ENCODE measurements around the gene PRPF38B. TPM values are rescaled to one million over a fixed set of nuclear protein-coding genes. Genes with fewer than 3 reads are reported as not detected.

The PRPF38B gene
- total and polyA plus RNA-seq, 10 of the 15 experiments (the other 5 are each of a cell fraction or from before 2014, with no cell fraction given): 32.9 to 79.2 (median 47.8) TPM

DNA sequence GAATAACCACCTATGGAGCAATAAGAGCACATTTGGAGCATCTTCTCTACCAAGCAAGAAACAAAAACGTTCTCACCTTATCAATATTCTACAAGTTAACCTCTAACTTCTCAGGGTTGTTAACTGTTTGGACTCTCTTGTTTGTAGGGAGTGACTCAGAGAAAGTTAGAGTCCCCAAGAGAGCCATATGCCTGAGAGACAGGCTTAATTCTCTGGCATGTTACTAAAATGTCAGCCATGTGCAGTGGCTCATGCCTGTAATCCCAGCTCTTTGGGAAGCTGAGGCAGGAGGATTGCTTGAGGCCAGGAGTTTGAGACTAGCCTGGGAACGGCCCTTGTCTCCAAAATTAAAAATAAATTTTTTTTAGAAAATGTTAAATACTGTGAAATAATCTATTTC is 27.0 kb upstream of the PRPF38B start:
- Histone ChIP-seq H3K79me2 (ENCODE audit: control insufficient read depth, insufficient read depth, low read length) (no peaks in the 10 kb centered on the region; the same call in 1 of the 2 replicates), H4K20me1 (ENCODE audit: control insufficient read depth, insufficient read depth) (no peaks in the 10 kb centered on the region), H3K4me2 (ENCODE audit: control insufficient read depth, insufficient read depth) (no peak overlapping the region), H3K4me1 (ENCODE audit: control insufficient read depth, insufficient read depth, low read length) (peaks cover 10% of the 10 kb centered on the region; the same call in 1 of the 2 replicates), H3K9ac (ENCODE audit: control insufficient read depth, insufficient read depth, low read length) (no peak overlapping the region), H3K27ac (ENCODE audit: control insufficient read depth, insufficient read depth) (no peak overlapping the region), H3K4me3 (no peak overlapping the region), H3K27me3 (replicated peaks in 1 of 2; ENCODE audit: control insufficient read depth in 2 of 2, insufficient read depth in 2 of 2, low read length in 1 of 2) (no peaks in the 10 kb centered on the region), H3K36me3 (ENCODE audit: control insufficient read depth in 2 of 2, insufficient read depth in 2 of 2, low read length in 1 of 2) (no peaks in the 10 kb centered on the region), H2AFZ (ENCODE audit: control insufficient read depth, low read depth, low read length) (no peak overlapping the region), H3K9me3 (replicated peaks; ENCODE audit: control insufficient read depth, insufficient read depth, low read length) (no peaks in the 10 kb centered on the region)
- ChIA-PET RAD21 (ENCODE audit: unreplicated experiment) (no interaction called here), CTCF (no interaction called here), SMC1A (ENCODE audit: uncharacterized antibody, unreplicated experiment) (interaction anchor here (0.7 to 1.3 kb wide), 2 partner anchors 18 to 135 kb away, joined by 3 read pairs; no protein-coding TSS in a partner anchor), POLR2A (no interaction called here)
- DNase-seq (ENCODE audit: low read depth, low spot score): no peak
- WGBS (ENCODE audit: insufficient coverage, insufficient replicate concordance, low lambda C conversion rate, missing lambda C conversion rate): 25% methylated on average over 2 of the region's 2 CpGs
- FAIRE-seq: no peak
- intact Hi-C loops (cut with micrococcal nuclease; ENCODE audit: unreplicated experiment) (no loop called here), in situ Hi-C loops (cut with MboI) (no loop called here)
- no peak for ATAC-seq
- TF ChIP-seq, protein P1, sequence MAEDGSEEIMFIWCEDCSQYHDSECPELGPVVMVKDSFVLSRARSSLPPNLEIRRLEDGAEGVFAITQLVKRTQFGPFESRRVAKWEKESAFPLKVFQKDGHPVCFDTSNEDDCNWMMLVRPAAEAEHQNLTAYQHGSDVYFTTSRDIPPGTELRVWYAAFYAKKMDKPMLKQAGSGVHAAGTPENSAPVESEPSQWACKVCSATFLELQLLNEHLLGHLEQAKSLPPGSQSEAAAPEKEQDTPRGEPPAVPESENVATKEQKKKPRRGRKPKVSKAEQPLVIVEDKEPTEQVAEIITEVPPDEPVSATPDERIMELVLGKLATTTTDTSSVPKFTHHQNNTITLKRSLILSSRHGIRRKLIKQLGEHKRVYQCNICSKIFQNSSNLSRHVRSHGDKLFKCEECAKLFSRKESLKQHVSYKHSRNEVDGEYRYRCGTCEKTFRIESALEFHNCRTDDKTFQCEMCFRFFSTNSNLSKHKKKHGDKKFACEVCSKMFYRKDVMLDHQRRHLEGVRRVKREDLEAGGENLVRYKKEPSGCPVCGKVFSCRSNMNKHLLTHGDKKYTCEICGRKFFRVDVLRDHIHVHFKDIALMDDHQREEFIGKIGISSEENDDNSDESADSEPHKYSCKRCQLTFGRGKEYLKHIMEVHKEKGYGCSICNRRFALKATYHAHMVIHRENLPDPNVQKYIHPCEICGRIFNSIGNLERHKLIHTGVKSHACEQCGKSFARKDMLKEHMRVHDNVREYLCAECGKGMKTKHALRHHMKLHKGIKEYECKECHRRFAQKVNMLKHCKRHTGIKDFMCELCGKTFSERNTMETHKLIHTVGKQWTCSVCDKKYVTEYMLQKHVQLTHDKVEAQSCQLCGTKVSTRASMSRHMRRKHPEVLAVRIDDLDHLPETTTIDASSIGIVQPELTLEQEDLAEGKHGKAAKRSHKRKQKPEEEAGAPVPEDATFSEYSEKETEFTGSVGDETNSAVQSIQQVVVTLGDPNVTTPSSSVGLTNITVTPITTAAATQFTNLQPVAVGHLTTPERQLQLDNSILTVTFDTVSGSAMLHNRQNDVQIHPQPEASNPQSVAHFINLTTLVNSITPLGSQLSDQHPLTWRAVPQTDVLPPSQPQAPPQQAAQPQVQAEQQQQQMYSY (CRISPR knock-in tag; IDR thresholded peaks at IDR 0.05): no peak
- no peak for TF ChIP-seq NFIC (IDR thresholded peaks at IDR 0.05; ENCODE audit: low read depth, low read length)
- TF ChIP-seq, protein P2, sequence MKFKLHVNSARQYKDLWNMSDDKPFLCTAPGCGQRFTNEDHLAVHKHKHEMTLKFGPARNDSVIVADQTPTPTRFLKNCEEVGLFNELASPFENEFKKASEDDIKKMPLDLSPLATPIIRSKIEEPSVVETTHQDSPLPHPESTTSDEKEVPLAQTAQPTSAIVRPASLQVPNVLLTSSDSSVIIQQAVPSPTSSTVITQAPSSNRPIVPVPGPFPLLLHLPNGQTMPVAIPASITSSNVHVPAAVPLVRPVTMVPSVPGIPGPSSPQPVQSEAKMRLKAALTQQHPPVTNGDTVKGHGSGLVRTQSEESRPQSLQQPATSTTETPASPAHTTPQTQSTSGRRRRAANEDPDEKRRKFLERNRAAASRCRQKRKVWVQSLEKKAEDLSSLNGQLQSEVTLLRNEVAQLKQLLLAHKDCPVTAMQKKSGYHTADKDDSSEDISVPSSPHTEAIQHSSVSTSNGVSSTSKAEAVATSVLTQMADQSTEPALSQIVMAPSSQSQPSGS (IDR thresholded peaks at IDR 0.05; ENCODE audit: low read length): no peak
- no peak for TF ChIP-seq BMI1 (IDR thresholded peaks at IDR 0.05; ENCODE audit: borderline replicate concordance)
- TF ChIP-seq BCL11A (IDR thresholded peaks at IDR 0.05; ENCODE audit: low read depth, low read length): no peak
- no peak for TF ChIP-seq MTA2 (IDR thresholded peaks at IDR 0.05; ENCODE audit: low read depth)
- TF ChIP-seq CBX3 (IDR thresholded peaks at IDR 0.05; ENCODE audit: borderline replicate concordance, low read depth): no peak
- no peak for TF ChIP-seq IRF4 (IDR thresholded peaks at IDR 0.05; ENCODE audit: low read depth, low read length)
- TF ChIP-seq NFXL1 (IDR thresholded peaks at IDR 0.05; ENCODE audit: borderline replicate concordance): no peak
- TF ChIP-seq, protein P3, sequence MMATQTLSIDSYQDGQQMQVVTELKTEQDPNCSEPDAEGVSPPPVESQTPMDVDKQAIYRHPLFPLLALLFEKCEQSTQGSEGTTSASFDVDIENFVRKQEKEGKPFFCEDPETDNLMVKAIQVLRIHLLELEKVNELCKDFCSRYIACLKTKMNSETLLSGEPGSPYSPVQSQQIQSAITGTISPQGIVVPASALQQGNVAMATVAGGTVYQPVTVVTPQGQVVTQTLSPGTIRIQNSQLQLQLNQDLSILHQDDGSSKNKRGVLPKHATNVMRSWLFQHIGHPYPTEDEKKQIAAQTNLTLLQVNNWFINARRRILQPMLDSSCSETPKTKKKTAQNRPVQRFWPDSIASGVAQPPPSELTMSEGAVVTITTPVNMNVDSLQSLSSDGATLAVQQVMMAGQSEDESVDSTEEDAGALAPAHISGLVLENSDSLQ (IDR thresholded peaks at IDR 0.05): no peak
- TF ChIP-seq TCF7 (IDR thresholded peaks at IDR 0.05; ENCODE audit: borderline replicate concordance): no peak
- no peak for TF ChIP-seq SPI1 (IDR thresholded peaks at IDR 0.05; ENCODE audit: borderline replicate concordance, insufficient read depth, low read depth, low read length)
- TF ChIP-seq, protein P4, sequence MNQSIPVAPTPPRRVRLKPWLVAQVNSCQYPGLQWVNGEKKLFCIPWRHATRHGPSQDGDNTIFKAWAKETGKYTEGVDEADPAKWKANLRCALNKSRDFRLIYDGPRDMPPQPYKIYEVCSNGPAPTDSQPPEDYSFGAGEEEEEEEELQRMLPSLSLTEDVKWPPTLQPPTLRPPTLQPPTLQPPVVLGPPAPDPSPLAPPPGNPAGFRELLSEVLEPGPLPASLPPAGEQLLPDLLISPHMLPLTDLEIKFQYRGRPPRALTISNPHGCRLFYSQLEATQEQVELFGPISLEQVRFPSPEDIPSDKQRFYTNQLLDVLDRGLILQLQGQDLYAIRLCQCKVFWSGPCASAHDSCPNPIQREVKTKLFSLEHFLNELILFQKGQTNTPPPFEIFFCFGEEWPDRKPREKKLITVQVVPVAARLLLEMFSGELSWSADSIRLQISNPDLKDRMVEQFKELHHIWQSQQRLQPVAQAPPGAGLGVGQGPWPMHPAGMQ (IDR thresholded peaks at IDR 0.05; ENCODE audit: borderline replicate concordance): no peak
- no TSS peak for BruUV-seq (replicated peaks)
